SK-N-MC (cell line): ENCODE measurements around the gene PRSS33.

ENCODE experiments used
- DNase-seq: peaks from one replicate; pipeline ENCODE4 v3.0.0-alpha.2; 2011; ENCODE audit warnings: low read depth, low spot score
- H3K27ac ChIP-seq: fragments of 200-600 bp; sonication (generic); 2 replicates; pipeline ENCODE4 v1.5.1; 2016; ENCODE audit warnings: mixed run types
- H3K36me3 ChIP-seq: fragments of 200-600 bp; sonication (generic); 2 replicates; pipeline ENCODE4 v1.6.1; 2017; ENCODE audit warnings: antibody characterized with exemption, low read length, mixed read lengths; ENCODE audit not compliant: insufficient read depth
- H3K4me3 ChIP-seq: fragments of 200-600 bp; sonication (generic); 2 replicates; pipeline ENCODE4 v1.5.1; 2016
- H3K9ac ChIP-seq: fragments of 200-600 bp; sonication (generic); 2 replicates; pipeline ENCODE4 v1.8.0; 2017; ENCODE audit warnings: mixed run types, mixed read lengths; ENCODE audit not compliant: insufficient read length
- H3K9me3 ChIP-seq: fragments of 200-600 bp; sonication (generic); 2 replicates; pipeline ENCODE4 v1.6.1; 2017; ENCODE audit warnings: low read depth, mild to moderate bottlenecking, antibody characterized with exemption, low read length, moderate library complexity, mixed read lengths
- EZH2 ChIP-seq: fragments of 200-600 bp; sonication (generic); IDR thresholded peaks from one replicate; pipeline ENCODE4 v1.6.1; 2017; ENCODE audit warnings: antibody characterized with exemption
- FOXP2 ChIP-seq: optimal IDR thresholded peaks from 2 replicates; pipeline ENCODE3; 2011; ENCODE audit warnings: mild to moderate bottlenecking, moderate library complexity; ENCODE audit not compliant: insufficient read depth; ENCODE audit errors: extremely low read length, control extremely low read depth
- POLR2AphosphoS5 ChIP-seq: IDR thresholded peaks from 2 replicates; pipeline ENCODE4 v1.6.1; 2012; ENCODE audit warnings: mild to moderate bottlenecking, low read depth, low read length, borderline replicate concordance

The PRSS33 gene

DNA sequence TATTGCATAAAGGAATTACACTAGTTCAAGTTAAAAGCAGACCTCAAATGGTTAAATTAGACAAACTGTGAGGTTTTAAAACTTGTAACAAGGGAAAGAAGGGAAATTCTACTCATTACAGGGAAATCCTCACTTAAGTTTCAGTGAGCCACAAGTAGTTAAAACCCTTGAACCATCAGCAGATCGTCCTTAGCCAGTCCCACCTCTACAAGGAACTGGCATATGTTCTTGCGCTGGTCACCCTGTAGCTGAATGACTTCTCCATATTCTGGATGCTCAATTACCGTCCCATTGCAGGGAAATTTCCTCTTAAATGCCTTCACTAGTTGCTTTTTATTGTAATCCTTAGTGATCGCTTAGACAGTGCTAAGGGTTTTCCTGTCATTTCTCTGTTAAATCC is 35.1 kb upstream of the PRSS33 start:
- no peak overlapping the region for H3K4me3 ChIP-seq
- no peaks in the 10 kb centered on the region for H3K36me3 ChIP-seq
- H3K27ac ChIP-seq, result no peak overlapping the region
- H3K9ac ChIP-seq, result no peak overlapping the region
- DNase-seq, result no peak
- TF ChIP-seq POLR2AphosphoS5 (no peak), EZH2 (no peak), FOXP2 (no peak)
- no peaks in the 10 kb centered on the region for H3K9me3 ChIP-seq

DNA sequence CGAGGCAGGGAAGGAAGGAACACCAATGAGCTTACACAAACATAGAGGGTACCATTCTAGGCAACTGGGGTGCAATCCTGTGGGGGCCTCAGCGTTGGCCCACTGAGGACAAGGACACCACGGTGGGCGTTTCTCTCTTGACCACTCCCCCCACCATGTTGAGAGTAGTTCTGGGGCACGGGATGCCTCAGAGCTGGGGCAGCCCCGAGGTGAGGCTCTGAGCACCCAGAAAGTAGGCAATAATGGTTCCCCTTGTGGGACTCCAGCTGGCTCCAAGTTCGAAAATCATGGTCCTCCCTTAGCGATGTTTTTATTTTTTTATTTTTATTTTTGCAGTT is 34.8 kb upstream of the PRSS33 start:
- H3K9ac ChIP-seq, result no peak overlapping the region

DNA sequence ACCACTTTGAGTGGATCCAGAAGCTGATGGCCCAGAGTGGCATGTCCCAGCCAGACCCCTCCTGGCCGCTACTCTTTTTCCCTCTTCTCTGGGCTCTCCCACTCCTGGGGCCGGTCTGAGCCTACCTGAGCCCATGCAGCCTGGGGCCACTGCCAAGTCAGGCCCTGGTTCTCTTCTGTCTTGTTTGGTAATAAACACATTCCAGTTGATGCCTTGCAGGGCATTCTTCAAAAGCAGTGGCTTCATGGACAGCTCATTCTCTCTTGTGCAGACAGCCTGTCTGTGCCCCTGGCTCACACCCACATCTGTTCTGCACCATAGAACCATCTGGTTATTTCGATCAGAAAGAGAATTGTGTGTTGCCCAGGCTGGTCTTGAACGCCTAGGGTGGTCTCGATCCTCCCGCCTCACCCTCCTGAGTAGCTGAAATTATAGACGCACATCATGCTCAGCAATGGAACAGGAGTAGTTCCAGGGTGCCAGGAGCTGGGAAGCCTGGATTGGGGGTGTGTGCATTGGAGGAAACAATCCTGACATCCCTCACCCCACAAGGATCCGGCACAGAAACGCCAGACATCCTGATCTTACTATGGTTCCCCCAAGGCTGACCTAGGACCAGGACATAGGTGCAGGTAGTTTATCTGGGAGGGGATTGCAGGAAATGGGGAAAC is 34.3 kb upstream of the PRSS33 start:
- H3K9me3 ChIP-seq, result no peaks in the 10 kb centered on the region
- no peak overlapping the region for H3K9ac ChIP-seq
- no peaks in the 10 kb centered on the region for H3K36me3 ChIP-seq
- H3K27ac ChIP-seq, result no peak overlapping the region
- H3K4me3 ChIP-seq, result no peak overlapping the region
- TF ChIP-seq POLR2AphosphoS5 (no peak), EZH2 (no peak), FOXP2 (no peak)
- DNase-seq, result no peak

More for the DNA sequence above, 34.8 kb upstream of the PRSS33 start:
- Histone ChIP-seq H3K27ac (no peak overlapping the region), H3K9me3 (no peaks in the 10 kb centered on the region), H3K4me3 (no peak overlapping the region), H3K36me3 (no peaks in the 10 kb centered on the region)
- no peak for DNase-seq
- TF ChIP-seq EZH2 (no peak), FOXP2 (no peak)

DNA sequence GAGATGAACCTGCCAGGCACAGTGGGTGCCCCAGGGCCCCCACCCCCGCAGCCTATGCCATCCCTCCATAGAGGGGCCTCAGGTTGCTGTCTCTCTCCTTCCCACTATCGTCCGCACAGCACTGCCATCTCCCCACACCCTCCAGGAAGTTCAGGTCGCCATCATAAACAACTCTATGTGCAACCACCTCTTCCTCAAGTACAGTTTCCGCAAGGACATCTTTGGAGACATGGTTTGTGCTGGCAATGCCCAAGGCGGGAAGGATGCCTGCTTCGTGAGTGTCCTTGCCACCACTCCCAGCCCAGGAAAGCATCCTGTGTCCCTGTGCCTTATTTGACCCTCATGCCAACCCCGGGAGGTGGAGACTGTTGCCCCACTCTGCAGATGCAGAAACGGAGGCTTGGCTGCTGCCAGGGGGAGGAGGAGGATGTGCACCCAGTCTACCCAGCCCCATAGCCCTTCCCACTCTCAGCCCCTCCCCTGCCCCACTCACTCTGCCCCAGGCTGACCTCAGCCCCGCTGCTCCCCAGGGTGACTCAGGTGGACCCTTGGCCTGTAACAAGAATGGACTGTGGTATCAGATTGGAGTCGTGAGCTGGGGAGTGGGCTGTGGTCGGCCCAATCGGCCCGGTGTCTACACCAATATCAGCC is 33.6 kb upstream of the PRSS33 start:
- Histone ChIP-seq H3K4me3 (no peak overlapping the region), H3K9me3 (no peaks in the 10 kb centered on the region), H3K9ac (no peak overlapping the region), H3K36me3 (no peaks in the 10 kb centered on the region), H3K27ac (no peak overlapping the region)
- TF ChIP-seq EZH2, result no peak
- TF ChIP-seq FOXP2, result no peak
- TF ChIP-seq POLR2AphosphoS5, result no peak
- no peak for DNase-seq

DNA sequence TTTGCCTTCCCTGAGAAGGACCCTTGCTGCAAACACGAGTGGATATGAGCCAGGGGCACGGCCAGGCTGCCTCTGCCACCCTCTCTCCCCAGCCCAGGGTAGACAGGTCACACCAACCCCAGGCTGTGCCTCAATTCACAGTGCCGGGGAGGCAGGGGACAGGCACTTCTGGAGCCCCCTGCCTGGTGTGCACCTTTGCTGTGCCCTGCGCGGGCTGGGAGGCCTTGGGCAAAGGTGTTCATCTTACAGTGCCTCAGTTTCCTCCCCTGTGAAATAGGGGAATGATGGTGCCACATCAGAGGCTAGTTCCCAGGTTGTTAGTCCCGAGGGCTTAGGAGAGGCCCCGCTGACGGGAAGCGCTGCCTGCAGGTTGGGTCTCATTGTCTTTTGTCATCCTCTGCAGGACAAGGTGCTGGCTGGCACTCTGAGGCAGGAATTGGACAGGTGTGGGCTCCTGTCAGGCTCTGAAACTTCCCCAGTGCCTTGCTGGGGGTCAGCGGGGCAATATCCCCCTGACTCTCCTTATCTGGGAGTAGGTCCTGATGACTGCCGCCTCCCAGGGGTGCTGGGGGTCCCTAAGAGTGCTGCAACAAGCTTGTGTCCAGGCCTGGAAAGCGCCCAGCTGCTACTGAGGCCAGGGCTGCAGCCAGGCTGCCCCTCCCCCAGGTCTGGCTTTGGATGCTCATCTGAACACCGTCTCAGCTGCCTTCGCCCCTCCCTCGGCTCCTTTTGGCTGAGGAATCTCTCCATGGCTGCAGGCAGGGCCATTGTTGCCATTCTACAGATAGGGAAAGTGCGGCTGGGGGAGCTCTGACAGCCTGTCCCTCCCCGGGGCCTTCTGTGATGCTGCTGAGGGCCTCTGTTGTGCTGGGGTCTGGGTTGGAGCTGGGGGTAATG is 32.8 kb upstream of the PRSS33 start:
- no peak overlapping the region for H3K9ac ChIP-seq
- no peak for DNase-seq
- no peaks in the 10 kb centered on the region for H3K36me3 ChIP-seq

DNA sequence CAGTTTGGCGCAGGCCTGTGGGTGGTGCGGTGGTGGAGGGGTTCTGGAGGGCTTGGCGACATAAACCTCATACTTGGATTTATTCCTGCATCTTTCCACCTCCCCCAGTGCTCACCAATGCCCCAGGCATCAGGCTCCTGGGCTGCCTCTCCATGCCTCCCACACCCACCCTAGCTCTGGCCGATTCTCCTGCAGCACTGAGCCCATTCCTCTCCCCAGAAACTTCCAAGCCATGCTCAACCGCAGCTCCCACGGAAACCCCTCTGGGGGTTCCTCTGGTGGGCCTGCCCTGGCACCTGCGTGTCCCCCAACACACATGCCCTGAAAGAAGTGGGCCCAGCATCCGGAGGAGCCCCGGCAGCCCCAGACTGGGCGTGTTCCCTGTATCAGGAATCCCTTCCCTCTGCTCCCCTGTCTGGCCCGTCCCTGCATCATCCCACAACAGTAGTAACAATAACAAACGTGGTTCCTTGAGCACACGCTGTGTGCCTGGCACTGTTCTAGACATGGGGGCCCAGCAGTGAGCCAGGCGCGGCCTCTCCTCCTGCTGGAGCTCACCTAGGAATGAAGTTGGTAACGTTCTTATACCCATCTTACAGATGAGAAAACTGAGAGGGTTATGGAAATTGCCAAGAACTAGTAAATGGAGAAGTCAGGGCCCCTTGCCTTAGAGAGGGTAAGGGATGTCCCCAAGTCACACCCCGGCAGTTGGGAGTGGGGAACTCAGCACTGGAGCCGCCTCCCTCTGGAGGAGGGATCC is 32.0 kb upstream of the PRSS33 start:
- H3K27ac ChIP-seq, result no peak overlapping the region
- no peak overlapping the region for H3K9ac ChIP-seq

More for the DNA sequence above, 32.8 kb upstream of the PRSS33 start:
- no peak for TF ChIP-seq POLR2AphosphoS5
- TF ChIP-seq FOXP2, result no peak
- TF ChIP-seq EZH2, result no peak
- no peak overlapping the region for H3K27ac ChIP-seq
- no peak overlapping the region for H3K4me3 ChIP-seq
- no peaks in the 10 kb centered on the region for H3K9me3 ChIP-seq

DNA sequence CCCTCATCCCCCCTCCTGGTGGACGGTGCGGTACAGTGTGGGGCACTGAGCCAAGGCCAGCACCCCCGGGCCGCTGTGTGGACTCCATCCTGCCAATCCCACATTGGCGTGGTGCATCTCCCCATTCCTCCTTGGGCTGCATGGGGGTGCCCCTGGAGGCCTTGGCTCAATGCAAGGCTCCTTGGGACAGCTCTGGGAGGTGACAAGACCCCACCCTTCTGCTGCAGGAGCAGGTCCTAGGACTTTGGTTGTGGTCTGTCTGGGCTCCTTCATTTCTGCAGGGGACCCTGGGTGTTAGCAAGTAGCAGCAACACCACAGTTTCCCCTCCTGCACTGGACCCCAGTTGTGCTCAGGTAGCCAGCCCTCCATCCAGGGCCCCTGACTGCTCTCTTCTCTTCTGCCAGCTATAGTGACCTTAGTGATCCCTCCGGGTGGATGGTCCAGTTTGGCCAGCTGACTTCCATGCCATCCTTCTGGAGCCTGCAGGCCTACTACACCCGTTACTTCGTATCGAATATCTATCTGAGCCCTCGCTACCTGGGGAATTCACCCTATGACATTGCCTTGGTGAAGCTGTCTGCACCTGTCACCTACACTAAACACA is 31.0 kb upstream of the PRSS33 start:
- Histone ChIP-seq H3K36me3 (no peaks in the 10 kb centered on the region), H3K9me3 (no peaks in the 10 kb centered on the region), H3K27ac (no peak overlapping the region), H3K4me3 (no peak overlapping the region), H3K9ac (no peak overlapping the region)
- no peak for DNase-seq
- TF ChIP-seq POLR2AphosphoS5 (no peak), FOXP2 (no peak), EZH2 (no peak)

More for the DNA sequence above, 32.0 kb upstream of the PRSS33 start:
- H3K4me3 ChIP-seq, result no peak overlapping the region
- DNase-seq, result no peak
- H3K9me3 ChIP-seq, result no peaks in the 10 kb centered on the region
- TF ChIP-seq EZH2, result no peak
- TF ChIP-seq POLR2AphosphoS5, result no peak
- TF ChIP-seq FOXP2, result no peak
- H3K36me3 ChIP-seq, result no peaks in the 10 kb centered on the region
